DND-41 (cell line): ENCODE measurements around the gene TAOK1.

Experiments
- CTCF ChIP-seq: IDR thresholded peaks from 2 replicates; pipeline ENCODE4 v1.5.1; 2012; ENCODE audit warnings: borderline replicate concordance, low read length, moderate library complexity, mild to moderate bottlenecking; ENCODE audit not compliant: poor library complexity, severe bottlenecking; ENCODE audit errors: extremely low read depth
- EZH2 ChIP-seq: IDR thresholded peaks from 3 replicates; pipeline ENCODE4 v1.6.1; 2012; ENCODE audit warnings: borderline replicate concordance, low read depth, mild to moderate bottlenecking, moderate library complexity, low read length, inconsistent platforms; ENCODE audit not compliant: severe bottlenecking

DNA sequence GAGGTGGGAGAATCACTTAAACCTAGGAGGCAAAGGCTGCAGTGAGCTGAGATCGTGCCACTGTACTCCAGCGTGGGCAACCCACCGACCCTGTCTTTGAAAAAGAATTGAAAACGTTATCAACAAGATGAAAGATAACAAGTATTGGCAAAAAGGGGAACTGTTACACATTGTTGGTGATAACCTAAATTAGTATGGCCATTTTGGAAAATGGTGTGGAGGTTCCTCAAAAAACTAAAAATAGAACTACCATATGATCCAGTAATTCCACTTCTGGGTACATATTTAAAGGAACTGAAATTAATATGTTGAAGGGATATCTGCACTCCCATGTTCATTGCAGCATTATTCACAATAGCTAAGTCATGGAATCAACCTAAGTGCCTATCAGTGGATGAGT lies 115.7 kb downstream of the TAOK1 start:
- TF ChIP-seq EZH2 (no peak), CTCF (no peak)
